ENCODE measurements around the gene SAMSN1. TPM values are rescaled to one million over a fixed set of nuclear protein-coding genes. Genes with fewer than 3 reads are reported as not detected.

The SAMSN1 gene
- total and polyA plus RNA-seq, 9 of the 15 experiments (the other 6 are each of a cell fraction or from before 2014, with no cell fraction given) = 101 to 223 (median 159) TPM

DNA sequence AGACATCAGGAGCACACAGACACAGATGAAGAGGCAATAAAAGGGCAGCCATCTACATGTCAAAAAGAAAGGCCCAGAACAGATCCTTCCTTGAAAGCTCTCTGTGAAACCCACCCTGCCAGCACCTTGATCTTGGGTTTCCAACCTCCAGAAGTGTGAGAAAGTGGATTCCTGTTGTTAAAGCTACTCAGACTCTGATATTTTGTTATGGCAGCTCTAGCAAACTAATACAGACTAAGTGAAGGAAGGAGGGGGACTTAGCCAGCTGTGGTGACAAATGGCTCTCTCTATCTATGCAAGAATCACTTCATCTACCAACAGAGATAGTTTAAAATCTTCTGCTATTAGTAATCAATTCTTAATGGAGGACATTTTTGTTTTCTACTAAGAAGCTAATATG lies 10.4 kb downstream of the SAMSN1 start:
- Histone ChIP-seq H3K9me1 (ENCODE audit: control insufficient read depth, insufficient read depth, low read length) (no peaks in the 10 kb centered on the region), H3K79me2 (ENCODE audit: control insufficient read depth, insufficient read depth, low read length) (peaks cover 97% of the 10 kb centered on the region), H3K27me3 (ENCODE audit: control insufficient read depth in 2 of 2, insufficient read depth in 2 of 2, low read length in 2 of 2) (no peaks in the 10 kb centered on the region), H3K36me3 (ENCODE audit: control insufficient read depth, insufficient read depth, low read length) (peaks cover 73% of the 10 kb centered on the region), H4K20me1 (replicated peaks; ENCODE audit: control insufficient read depth, insufficient read depth, low read length) (peaks cover 13% of the 10 kb centered on the region; the same call in 1 of the 2 replicates), H3K27ac (ENCODE audit: extremely low read depth, low read depth, low read length) (peak overlapping the region; percentile 67; the same call in 2 of the 3 replicates), H2AFZ (ENCODE audit: low read depth, low read length) (no peak overlapping the region), H3K9me3 (replicated peaks; ENCODE audit: control insufficient read depth, insufficient read depth, low read depth, low read length) (peaks cover 5% of the 10 kb centered on the region), H3K9ac (ENCODE audit: insufficient read depth in 1 of 2, low read depth in 2 of 2, low read length in 2 of 2) (no peak overlapping the region), H3K4me2 (ENCODE audit: insufficient read depth, low read length) (peak overlapping the region; percentile 68), H3K4me1 (replicated peaks in 1 of 2; ENCODE audit: control insufficient read depth in 2 of 2, insufficient read depth in 2 of 2, low read length in 2 of 2) (peaks cover 3 to 29% of the 10 kb centered on the region in 2 experiments; a peak in 4 of 5 replicates), H3K4me3 (no peak overlapping the region)
- ChIA-PET CTCF (ENCODE audit: low intra/inter-chr PET ratio) (no interaction called here), POLR2A (interaction anchor here (0.6 to 1.1 kb wide), 4 partner anchors 9 to 294 kb away, joined by 3 read pairs; no protein-coding TSS in a partner anchor)
- in situ Hi-C loops (cut with MboI) = no loop called here
- intact Hi-C loops (cut with micrococcal nuclease) = no loop called here
- ATAC-seq (peak; percentile 3; the same call in 1 of the 3 replicates), DNase-seq (ENCODE audit: extremely low read depth in 1 of 4, low spot score in 3 of 4) (no peak), FAIRE-seq (no peak)
- BruUV-seq (replicated peaks) = no TSS peak
- peak; percentile 99 for TF ChIP-seq ZNF12 (CRISPR knock-in tag; IDR thresholded peaks at IDR 0.05)
- no peak for TF ChIP-seq MYNN (IDR thresholded peaks at IDR 0.05)
- no peak for TF ChIP-seq MYNN (CRISPR knock-in tag; IDR thresholded peaks at IDR 0.05)

DNA sequence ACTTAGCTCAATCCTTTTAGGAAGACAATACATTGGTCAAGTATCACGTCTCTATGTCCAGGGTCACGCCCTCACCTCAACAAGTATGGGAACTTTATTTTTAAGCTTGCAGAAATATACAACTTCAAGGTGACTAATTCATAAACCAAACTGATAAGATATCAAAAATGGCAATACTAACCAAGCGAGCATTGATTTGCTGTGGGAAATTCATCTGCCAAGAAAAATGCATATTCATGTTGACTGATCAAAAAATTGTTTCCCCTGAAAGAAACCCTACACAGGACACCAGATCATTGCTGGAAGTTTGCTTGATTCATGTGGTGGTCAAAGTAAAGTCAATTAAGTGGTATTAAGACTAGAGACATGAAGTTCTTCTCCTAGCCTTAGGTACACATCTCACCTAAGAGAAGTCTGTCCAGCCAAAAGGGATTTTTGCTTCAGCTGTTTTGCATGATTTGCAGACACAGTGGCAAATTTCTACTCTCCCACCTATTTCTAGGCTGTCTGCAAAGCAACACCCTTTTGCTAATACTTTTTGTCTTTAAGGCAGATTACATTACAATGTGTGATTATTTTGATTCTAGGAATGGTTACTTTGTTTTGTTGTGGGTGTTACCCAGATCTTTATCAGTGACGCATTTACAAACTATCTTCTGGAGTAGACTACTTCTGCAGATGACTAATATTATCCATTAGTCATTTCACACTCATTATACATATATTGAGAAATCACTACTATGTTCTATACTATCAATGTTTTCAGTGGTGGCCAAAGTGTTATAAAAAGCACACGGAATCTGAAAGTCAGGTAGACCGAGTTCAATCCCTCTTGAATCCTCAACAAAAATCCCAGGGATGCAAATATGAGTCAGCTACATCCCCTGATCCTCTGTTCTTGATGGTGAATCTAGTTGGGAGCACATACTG lies 12.4 kb downstream of the SAMSN1 start:
- ChIA-PET POLR2A (interaction anchor here (0.9 to 1.7 kb wide), 8 partner anchors 10 to 229 kb away, joined by 3 to 5 read pairs (median 4); no protein-coding TSS in a partner anchor), CTCF (ENCODE audit: low intra/inter-chr PET ratio) (no interaction called here)
- Histone ChIP-seq H3K27ac (ENCODE audit: extremely low read depth, low read depth, low read length) (peak overlapping the region; percentile 67; the same call in 2 of the 3 replicates), H3K4me1 (replicated peaks in 1 of 2; ENCODE audit: control insufficient read depth in 2 of 2, insufficient read depth in 2 of 2, low read length in 2 of 2) (peaks cover 3 to 38% of the 10 kb centered on the region in 2 experiments; a peak in 4 of 5 replicates), H3K9me1 (ENCODE audit: control insufficient read depth, insufficient read depth, low read length) (no peaks in the 10 kb centered on the region), H3K4me3 (no peak overlapping the region), H3K9me3 (replicated peaks; ENCODE audit: control insufficient read depth, insufficient read depth, low read depth, low read length) (peaks cover 5% of the 10 kb centered on the region), H3K9ac (ENCODE audit: insufficient read depth in 1 of 2, low read depth in 2 of 2, low read length in 2 of 2) (0 out of 4 replicates have a peak overlapping the region, but pooled peaks of 1 of the 2 experiments have one; percentile 16), H3K36me3 (ENCODE audit: control insufficient read depth, insufficient read depth, low read length) (peaks cover 84% of the 10 kb centered on the region), H3K79me2 (ENCODE audit: control insufficient read depth, insufficient read depth, low read length) (peaks cover 99% of the 10 kb centered on the region), H3K27me3 (ENCODE audit: control insufficient read depth in 2 of 2, insufficient read depth in 2 of 2, low read length in 2 of 2) (no peaks in the 10 kb centered on the region), H4K20me1 (replicated peaks; ENCODE audit: control insufficient read depth, insufficient read depth, low read length) (peaks cover 19% of the 10 kb centered on the region), H2AFZ (ENCODE audit: low read depth, low read length) (no peak overlapping the region), H3K4me2 (ENCODE audit: insufficient read depth, low read length) (peak overlapping the region; percentile 68)
- FAIRE-seq (peak; percentile 23), ATAC-seq (peak; percentile 11), DNase-seq (ENCODE audit: extremely low read depth in 1 of 4, low spot score in 3 of 4) (peak in 2 of 4 experiments; percentile 19 to 43)
- 28% methylated on average over 6 of the region's 6 CpGs for WGBS (ENCODE audit: insufficient coverage, low coverage, missing lambda C conversion rate)
- BruUV-seq (replicated peaks) = no TSS peak
- intact Hi-C loops (cut with micrococcal nuclease) = loop anchor here (5.0 kb wide), 1 partner anchor 144 kb away; no protein-coding TSS in a partner anchor
- in situ Hi-C loops (cut with MboI) = no loop called here
- no peak for TF ChIP-seq MTA1 (IDR thresholded peaks at IDR 0.05; ENCODE audit: borderline replicate concordance)
- TF ChIP-seq GTF2E2 (tag; IDR thresholded peaks at IDR 0.05) = no peak
- TF ChIP-seq ARID3A (IDR thresholded peaks at IDR 0.05; ENCODE audit: borderline replicate concordance, low read depth, low read length) = 0 out of 2 replicates have a peak, but pooled peaks have one; percentile 19
- TF ChIP-seq POLR2AphosphoS5 (IDR thresholded peaks at IDR 0.05; ENCODE audit: control insufficient read depth, insufficient read depth, low read depth, low read length) = peak; percentile 27; the same call in 1 of the 2 replicates
- TF ChIP-seq ETS1 (conservative IDR thresholded peaks at IDR 0.05; ENCODE audit: control insufficient read depth, low read depth, low read length) = no peak
- TF ChIP-seq PHF20 (IDR thresholded peaks at IDR 0.05; ENCODE audit: partially characterized antibody) = no peak

Measured in K562 (cell line).